HCT116 (cell line): ENCODE results near the gene SLC26A5. TPM values are rescaled to one million over a fixed set of nuclear protein-coding genes. Genes with fewer than 3 reads are reported as not detected.

Experiments
- ATAC-seq: fragments of 200-7000 bp; cut with Tn5 transposase; 2 replicates; pipeline ENCODE4 v1.9.1; 2020; ENCODE audit warnings: mild to moderate bottlenecking, moderate library complexity
- BruUV-seq: library from RNA; stranded (reverse); fragments of 400-500 nt; replicated peaks from 2 replicates; lab custom pipeline; 2021; lab: Mats Ljungman, UMichigan
- CTCF ChIA-PET: fragments of 300-600 bp; sonication (Branson Sonifier 250); formaldehyde crosslinking; loops from one replicate; lab custom pipeline; 2021; ENCODE audit warnings: antibody characterized with exemption; lab: Charles Lee
- POLR2A ChIA-PET: fragments of 300-600, 350-600 bp; sonication (Branson Sonifier 250); formaldehyde crosslinking; loops from one replicate; lab custom pipeline; 2021; ENCODE audit warnings: antibody characterized with exemption; lab: Charles Lee
- RAD21 ChIA-PET, 2 experiments: fragments of 300-600 bp; sonication (Branson Sonifier 250); formaldehyde crosslinking; loops; one replicate each; lab custom pipeline; 2023; ENCODE audit warnings: low total read pairs in 2 of 2; ENCODE audit not compliant: uncharacterized antibody in 2 of 2, unreplicated experiment in 2 of 2, low non-redundant PET in 1 of 2; lab: Charles Lee
- DNase-seq: peaks from one replicate; pipeline ENCODE4 v3.0.0-alpha.2; 2010; ENCODE audit warnings: low read depth, low spot score
- H2AFZ ChIP-seq: fragments of 200-600 bp; shearing (Covaris generic), sonication (generic); 2 replicates; pipeline ENCODE4 v1.6.1; 2017; ENCODE audit warnings: low read depth, mixed run types, mixed read lengths, antibody characterized with exemption, low read length; ENCODE audit not compliant: poor library complexity, severe bottlenecking
- H3K27ac ChIP-seq: 2 replicates; pipeline ENCODE4 v1.5.1; 2012; ENCODE audit warnings: low read depth, low read length
- H3K27me3 ChIP-seq: fragments of 200-600 bp; sonication (generic); 2 replicates; pipeline ENCODE4 v1.6.1; 2016; ENCODE audit warnings: mixed run types, low read length, mixed read lengths; ENCODE audit not compliant: insufficient read depth
- H3K36me3 ChIP-seq, 2 experiments: fragments of 200-500 bp in 1 of 2; fragments of 200-600 bp in 1 of 2; sonication (Bioruptor generic) in 1 of 2; sonication (generic) in 1 of 2; 2 replicates each; pipeline versions ENCODE4 v1.5.1 to v1.6.1; 2014 to 2016; ENCODE audit warnings: low read length in 2 of 2, inconsistent platforms in 1 of 2, mixed read lengths in 1 of 2, mixed run types in 1 of 2; ENCODE audit not compliant: insufficient read depth in 2 of 2, control insufficient read depth in 1 of 2
- H3K4me1 ChIP-seq, 2 experiments: fragments of 200-600 bp in 1 of 2; sonication (generic) in 1 of 2; 2 replicates each; pipeline versions ENCODE4 v1.5.1 to v1.6.1; 2012 to 2017; ENCODE audit warnings: low read length in 2 of 2, inconsistent platforms in 1 of 2, mild to moderate bottlenecking in 1 of 2, mixed read lengths in 1 of 2, mixed run types in 1 of 2, moderate library complexity in 1 of 2; ENCODE audit not compliant: insufficient read depth in 2 of 2, control insufficient read depth in 1 of 2
- H3K4me2 ChIP-seq: fragments of 200-600 bp; sonication (generic); 2 replicates; pipeline ENCODE4 v1.6.1; 2017; ENCODE audit warnings: mixed run types, low read length, mixed read lengths
- H3K4me3 ChIP-seq, 2 experiments: fragments of 200-600 bp in 1 of 2; sonication (generic) in 1 of 2; replicated peaks in 1 of 2; 2 replicates each; pipeline ENCODE4 v1.5.1; 2011 to 2016; ENCODE audit warnings: low read length in 2 of 2, control low read depth in 1 of 2, low read depth in 1 of 2, mild to moderate bottlenecking in 1 of 2, mixed read lengths in 1 of 2, mixed run types in 1 of 2
- H3K79me2 ChIP-seq: fragments of 200-600 bp; sonication (generic); 2 replicates; pipeline ENCODE4 v1.6.1; 2017; ENCODE audit warnings: mild to moderate bottlenecking, mixed run types, low read length, moderate library complexity, mixed read lengths; ENCODE audit not compliant: insufficient read depth
- H3K9ac ChIP-seq: fragments of 200-600 bp; sonication (generic); 2 replicates; pipeline ENCODE4 v1.6.1; 2016; ENCODE audit warnings: low read length, mixed read lengths
- H3K9me2 ChIP-seq: fragments of 200-600 bp; sonication (generic), shearing (Covaris generic); 2 replicates; pipeline ENCODE4 v1.6.1; 2017; ENCODE audit warnings: mixed run types, mild to moderate bottlenecking, moderate library complexity; ENCODE audit not compliant: insufficient read depth
- H3K9me3 ChIP-seq, 2 experiments: fragments of 200-500 bp in 1 of 2; fragments of 200-600 bp in 1 of 2; sonication (Bioruptor generic) in 1 of 2; sonication (generic) in 1 of 2; 2 replicates each; pipeline ENCODE4 v1.6.1; 2014 to 2017; ENCODE audit warnings: low read length in 2 of 2, mixed read lengths in 2 of 2, inconsistent platforms in 1 of 2, low read depth in 1 of 2, mild to moderate bottlenecking in 1 of 2, mixed run types in 1 of 2, moderate library complexity in 1 of 2; ENCODE audit not compliant: control insufficient read depth in 1 of 2, insufficient read depth in 1 of 2
- H4K20me1 ChIP-seq: fragments of 200-600 bp; sonication (generic), shearing (Covaris generic); 2 replicates; pipeline ENCODE4 v1.6.1; 2017; ENCODE audit warnings: mixed run types, mild to moderate bottlenecking, moderate library complexity; ENCODE audit not compliant: insufficient read depth
- CBX3 ChIP-seq: IDR thresholded peaks from 2 replicates; pipeline ENCODE4 v1.6.1; 2012; ENCODE audit warnings: low read depth
- ELF1 ChIP-seq: IDR thresholded peaks from 2 replicates; pipeline ENCODE4 v1.6.1; 2012; ENCODE audit warnings: low read depth, borderline replicate concordance
- FOSL1 ChIP-seq: IDR thresholded peaks from 2 replicates; pipeline ENCODE4 v1.6.1; 2012; ENCODE audit warnings: low read depth
- JUND ChIP-seq: IDR thresholded peaks from 2 replicates; pipeline ENCODE4 v1.6.1; 2012
- POLR2A ChIP-seq: IDR thresholded peaks from 2 replicates; pipeline ENCODE4 v1.7.0; 2011; ENCODE audit warnings: borderline replicate concordance; ENCODE audit not compliant: insufficient read depth, insufficient read length; ENCODE audit errors: extremely low read depth
- POLR2AphosphoS5 ChIP-seq: IDR thresholded peaks from 2 replicates; pipeline ENCODE4 v1.6.1; 2011; ENCODE audit warnings: mild to moderate bottlenecking, low read depth, low read length, moderate library complexity
- RAD21 ChIP-seq: IDR thresholded peaks from 2 replicates; pipeline ENCODE4 v1.6.1; 2012; ENCODE audit warnings: low read depth, mild to moderate bottlenecking
- SIN3A ChIP-seq: IDR thresholded peaks from 2 replicates; pipeline ENCODE4 v1.6.1; 2012; ENCODE audit warnings: low read depth
- SP1 ChIP-seq: IDR thresholded peaks from 2 replicates; pipeline ENCODE4 v1.6.1; 2012; ENCODE audit warnings: low read depth
- SRF ChIP-seq: IDR thresholded peaks from 2 replicates; pipeline ENCODE4 v1.6.1; 2012; ENCODE audit warnings: low read depth
- TCF7L2 ChIP-seq: IDR thresholded peaks from 2 replicates; pipeline ENCODE4 v1.7.0; 2011; ENCODE audit warnings: borderline replicate concordance, inconsistent platforms; ENCODE audit not compliant: insufficient read depth, insufficient read length; ENCODE audit errors: extremely low read depth
- YY1 ChIP-seq: IDR thresholded peaks from 2 replicates; pipeline ENCODE4 v1.6.1; 2011; ENCODE audit warnings: low read length, low read depth, moderate library complexity, mild to moderate bottlenecking; ENCODE audit not compliant: insufficient replicate concordance; ENCODE audit errors: extremely low read depth
- ZFX ChIP-seq: fragments of 450-650 bp; IDR thresholded peaks from 2 replicates; pipeline ENCODE4 v1.6.1; 2017
- intact Hi-C: fragments of 100-400 bp; cut with micrococcal nuclease; formaldehyde crosslinking; loops from 2 replicates; pipeline ENCODE4 v1.10.0; 2022
- total RNA-seq: library from RNA; stranded (reverse); gene quantifications from one replicate; pipeline ENCODE4 v1.2.1, GENCODE V29; 2021; ENCODE audit not compliant: unreplicated experiment
- TF ChIP-seq, protein P1 (sequence below), 3 experiments: fragments of 200-600 bp in 1 of 3; sonication (generic) in 1 of 3; IDR thresholded peaks in 2 of 3; conservative IDR thresholded peaks in 1 of 3; 2 replicates each; pipeline ENCODE4 v1.5.1; 2012 to 2017; ENCODE audit warnings: low read depth in 2 of 3, low read length in 2 of 3, antibody characterized with exemption in 1 of 3, borderline replicate concordance in 1 of 3, control low read depth in 1 of 3, mild to moderate bottlenecking in 1 of 3, mixed read lengths in 1 of 3, mixed run types in 1 of 3, moderate library complexity in 1 of 3; ENCODE audit not compliant: insufficient read depth in 1 of 3
- TF ChIP-seq, protein P2 (sequence below): IDR thresholded peaks from 2 replicates; pipeline ENCODE4 v1.6.1; 2012
- TF ChIP-seq, protein P3 (sequence below): IDR thresholded peaks from 2 replicates; pipeline ENCODE4 v1.6.1; 2012; ENCODE audit warnings: low read depth

The SLC26A5 gene
- total RNA-seq, 1 experiment from 2014 or later: 0.15 TPM

DNA sequence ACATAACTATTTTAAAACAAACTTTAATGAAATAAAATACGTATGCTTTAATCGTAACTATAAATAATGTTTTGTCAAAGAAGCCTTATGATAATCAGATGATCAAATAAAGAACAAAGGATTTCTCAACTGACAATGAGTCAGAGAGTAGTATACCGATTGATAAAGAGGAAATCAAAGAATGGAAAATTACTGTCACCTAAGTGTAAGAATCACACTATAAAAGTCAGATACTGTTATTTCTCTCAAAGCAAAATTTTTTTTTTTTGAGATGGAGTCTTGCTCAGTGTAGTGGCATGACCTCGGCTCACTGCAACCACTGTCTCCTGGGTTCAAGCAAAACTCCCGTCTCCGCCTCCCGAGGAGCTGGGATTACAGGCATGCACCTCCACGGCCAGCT lies 120.3 kb downstream of the SLC26A5 start:
- RAD21 ChIA-PET: no interaction called here
- Histone ChIP-seq H3K9me3 (no peaks in the 10 kb centered on the region), H3K9me2 (no peaks in the 10 kb centered on the region), H3K4me2 (no peak overlapping the region), H3K79me2 (peaks cover 72% of the 10 kb centered on the region), H3K27ac (no peak overlapping the region), H2AFZ (no peak overlapping the region), H3K4me3 (no peak overlapping the region)
- DNase-seq: no peak
- CTCF ChIA-PET: no interaction called here
- TF ChIP-seq RAD21: no peak
- TF ChIP-seq, protein P1, sequence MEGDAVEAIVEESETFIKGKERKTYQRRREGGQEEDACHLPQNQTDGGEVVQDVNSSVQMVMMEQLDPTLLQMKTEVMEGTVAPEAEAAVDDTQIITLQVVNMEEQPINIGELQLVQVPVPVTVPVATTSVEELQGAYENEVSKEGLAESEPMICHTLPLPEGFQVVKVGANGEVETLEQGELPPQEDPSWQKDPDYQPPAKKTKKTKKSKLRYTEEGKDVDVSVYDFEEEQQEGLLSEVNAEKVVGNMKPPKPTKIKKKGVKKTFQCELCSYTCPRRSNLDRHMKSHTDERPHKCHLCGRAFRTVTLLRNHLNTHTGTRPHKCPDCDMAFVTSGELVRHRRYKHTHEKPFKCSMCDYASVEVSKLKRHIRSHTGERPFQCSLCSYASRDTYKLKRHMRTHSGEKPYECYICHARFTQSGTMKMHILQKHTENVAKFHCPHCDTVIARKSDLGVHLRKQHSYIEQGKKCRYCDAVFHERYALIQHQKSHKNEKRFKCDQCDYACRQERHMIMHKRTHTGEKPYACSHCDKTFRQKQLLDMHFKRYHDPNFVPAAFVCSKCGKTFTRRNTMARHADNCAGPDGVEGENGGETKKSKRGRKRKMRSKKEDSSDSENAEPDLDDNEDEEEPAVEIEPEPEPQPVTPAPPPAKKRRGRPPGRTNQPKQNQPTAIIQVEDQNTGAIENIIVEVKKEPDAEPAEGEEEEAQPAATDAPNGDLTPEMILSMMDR (IDR thresholded peaks at IDR 0.05 in 2 of 3, conservative IDR thresholded peaks at IDR 0.05 in 1 of 3; ENCODE audit: borderline replicate concordance in 1 of 3, insufficient read depth in 1 of 3, low read depth in 2 of 3, low read length in 2 of 3): no peak
- no peak for TF ChIP-seq SRF
- TF ChIP-seq POLR2A: no peak
- TF ChIP-seq, protein P2, sequence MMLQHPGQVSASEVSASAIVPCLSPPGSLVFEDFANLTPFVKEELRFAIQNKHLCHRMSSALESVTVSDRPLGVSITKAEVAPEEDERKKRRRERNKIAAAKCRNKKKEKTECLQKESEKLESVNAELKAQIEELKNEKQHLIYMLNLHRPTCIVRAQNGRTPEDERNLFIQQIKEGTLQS: no peak
- TF ChIP-seq TCF7L2: no peak
- TF ChIP-seq CBX3: no peak
- no peak for TF ChIP-seq YY1
- TF ChIP-seq FOSL1: no peak
- no peak for TF ChIP-seq POLR2AphosphoS5
- TF ChIP-seq SIN3A: no peak
- TF ChIP-seq, protein P3, sequence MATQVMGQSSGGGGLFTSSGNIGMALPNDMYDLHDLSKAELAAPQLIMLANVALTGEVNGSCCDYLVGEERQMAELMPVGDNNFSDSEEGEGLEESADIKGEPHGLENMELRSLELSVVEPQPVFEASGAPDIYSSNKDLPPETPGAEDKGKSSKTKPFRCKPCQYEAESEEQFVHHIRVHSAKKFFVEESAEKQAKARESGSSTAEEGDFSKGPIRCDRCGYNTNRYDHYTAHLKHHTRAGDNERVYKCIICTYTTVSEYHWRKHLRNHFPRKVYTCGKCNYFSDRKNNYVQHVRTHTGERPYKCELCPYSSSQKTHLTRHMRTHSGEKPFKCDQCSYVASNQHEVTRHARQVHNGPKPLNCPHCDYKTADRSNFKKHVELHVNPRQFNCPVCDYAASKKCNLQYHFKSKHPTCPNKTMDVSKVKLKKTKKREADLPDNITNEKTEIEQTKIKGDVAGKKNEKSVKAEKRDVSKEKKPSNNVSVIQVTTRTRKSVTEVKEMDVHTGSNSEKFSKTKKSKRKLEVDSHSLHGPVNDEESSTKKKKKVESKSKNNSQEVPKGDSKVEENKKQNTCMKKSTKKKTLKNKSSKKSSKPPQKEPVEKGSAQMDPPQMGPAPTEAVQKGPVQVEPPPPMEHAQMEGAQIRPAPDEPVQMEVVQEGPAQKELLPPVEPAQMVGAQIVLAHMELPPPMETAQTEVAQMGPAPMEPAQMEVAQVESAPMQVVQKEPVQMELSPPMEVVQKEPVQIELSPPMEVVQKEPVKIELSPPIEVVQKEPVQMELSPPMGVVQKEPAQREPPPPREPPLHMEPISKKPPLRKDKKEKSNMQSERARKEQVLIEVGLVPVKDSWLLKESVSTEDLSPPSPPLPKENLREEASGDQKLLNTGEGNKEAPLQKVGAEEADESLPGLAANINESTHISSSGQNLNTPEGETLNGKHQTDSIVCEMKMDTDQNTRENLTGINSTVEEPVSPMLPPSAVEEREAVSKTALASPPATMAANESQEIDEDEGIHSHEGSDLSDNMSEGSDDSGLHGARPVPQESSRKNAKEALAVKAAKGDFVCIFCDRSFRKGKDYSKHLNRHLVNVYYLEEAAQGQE: no peak
- TF ChIP-seq ZFX: no peak
- no peak for TF ChIP-seq SP1
- TF ChIP-seq JUND: no peak
- no peak for TF ChIP-seq ELF1
- TF ChIP-seq, all 23 proteins: peak for 0
- BruUV-seq: no TSS peak
- peaks cover 38 to 42% of the 10 kb centered on the region in 2 experiments for H3K36me3 ChIP-seq
- no peak for ATAC-seq
- no peaks in the 10 kb centered on the region for H3K4me1 ChIP-seq
- intact Hi-C loops: no loop called here
- peaks cover 14% of the 10 kb centered on the region; the same call in 1 of the 2 replicates for H4K20me1 ChIP-seq
- H3K9ac ChIP-seq: no peak overlapping the region
- no peaks in the 10 kb centered on the region for H3K27me3 ChIP-seq
- POLR2A ChIA-PET: no interaction called here
